NCI-H748 (cell line): ENCODE measurements around the gene RACGAP1.

Experiments used
- DNase-seq: peaks from one replicate; lab custom pipeline; 2025; ENCODE audit not compliant: unreplicated experiment; lab: John Stamatoyannopoulos, UW

RACGAP1 gene

DNA sequence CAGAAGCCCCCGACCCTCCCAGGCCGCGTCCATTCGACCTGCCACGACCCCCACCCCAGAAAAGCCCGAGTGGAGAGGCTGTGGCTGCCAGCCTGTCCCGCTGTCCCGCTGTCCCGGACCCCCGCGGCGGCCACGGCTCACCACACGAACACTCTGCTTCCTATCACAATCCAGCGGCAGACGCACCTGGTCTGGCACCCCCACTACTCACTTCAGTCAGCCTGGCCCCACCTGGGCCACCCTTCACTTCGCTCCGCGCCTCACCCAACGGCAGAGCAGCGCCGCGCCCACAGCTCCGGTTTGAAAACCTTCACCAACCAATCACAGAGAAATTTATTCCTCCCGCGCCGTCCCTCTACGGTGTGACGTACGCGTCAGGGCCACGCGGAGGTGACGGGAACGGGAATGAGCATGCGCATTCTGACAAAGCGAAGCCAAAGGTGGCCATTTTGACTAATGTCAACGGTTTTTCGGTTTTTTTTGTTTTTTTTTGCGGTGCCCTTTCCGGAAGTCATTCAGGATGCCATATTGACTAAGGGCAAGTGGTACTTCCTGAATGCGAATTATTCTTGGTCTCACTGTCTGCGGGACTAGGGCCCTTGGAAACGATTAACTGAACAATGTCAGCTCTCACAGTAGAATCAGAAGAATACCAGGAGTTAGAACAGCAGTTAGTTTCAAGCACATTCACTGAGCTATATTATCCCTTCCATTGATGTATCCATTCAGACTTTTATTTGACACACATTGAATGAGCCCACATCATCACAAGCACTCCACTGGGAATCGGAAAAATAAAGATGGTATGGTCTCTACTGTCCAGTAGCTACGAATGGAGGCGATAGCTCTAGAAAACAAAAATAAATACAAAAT, at the start of gene RACGAP1:
Gene RACGAP1, minus strand, starts transcription at position 308 of the 873 bp plus-strand sequence. CDS start 8,779 bp downstream, outside the sequence.
- peak; percentile 99 for DNase-seq

- DNase-seq: no peak
These were observed 48.4 kb upstream of the RACGAP1 start for GRCh38 chr12:50073712-50074111.

DNA sequence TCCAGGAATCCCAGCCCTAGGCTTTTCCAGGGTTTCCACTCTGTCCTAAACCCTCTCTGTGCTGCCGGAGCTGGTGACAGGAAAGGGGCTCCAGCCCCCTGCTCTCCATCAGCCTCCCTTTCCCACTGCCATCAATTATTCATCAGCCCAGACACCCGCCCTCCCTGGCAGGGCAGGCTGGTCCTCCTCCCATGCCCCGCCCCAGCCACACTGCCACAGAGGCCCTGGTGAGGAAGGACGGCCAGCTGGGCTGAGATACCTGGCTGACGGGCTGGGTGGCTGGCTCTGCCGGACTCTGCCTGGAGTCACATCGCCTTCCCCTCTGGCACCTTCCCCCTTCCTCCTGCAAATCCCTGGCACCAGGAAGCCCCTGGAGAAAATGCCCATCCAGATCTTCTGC, 47.9 kb upstream of the RACGAP1 start:
- DNase-seq: no peak

GRCh38 chr12:50072198-50072907, 47.1 kb upstream of the RACGAP1 start:
- DNase-seq: no peak

DNA sequence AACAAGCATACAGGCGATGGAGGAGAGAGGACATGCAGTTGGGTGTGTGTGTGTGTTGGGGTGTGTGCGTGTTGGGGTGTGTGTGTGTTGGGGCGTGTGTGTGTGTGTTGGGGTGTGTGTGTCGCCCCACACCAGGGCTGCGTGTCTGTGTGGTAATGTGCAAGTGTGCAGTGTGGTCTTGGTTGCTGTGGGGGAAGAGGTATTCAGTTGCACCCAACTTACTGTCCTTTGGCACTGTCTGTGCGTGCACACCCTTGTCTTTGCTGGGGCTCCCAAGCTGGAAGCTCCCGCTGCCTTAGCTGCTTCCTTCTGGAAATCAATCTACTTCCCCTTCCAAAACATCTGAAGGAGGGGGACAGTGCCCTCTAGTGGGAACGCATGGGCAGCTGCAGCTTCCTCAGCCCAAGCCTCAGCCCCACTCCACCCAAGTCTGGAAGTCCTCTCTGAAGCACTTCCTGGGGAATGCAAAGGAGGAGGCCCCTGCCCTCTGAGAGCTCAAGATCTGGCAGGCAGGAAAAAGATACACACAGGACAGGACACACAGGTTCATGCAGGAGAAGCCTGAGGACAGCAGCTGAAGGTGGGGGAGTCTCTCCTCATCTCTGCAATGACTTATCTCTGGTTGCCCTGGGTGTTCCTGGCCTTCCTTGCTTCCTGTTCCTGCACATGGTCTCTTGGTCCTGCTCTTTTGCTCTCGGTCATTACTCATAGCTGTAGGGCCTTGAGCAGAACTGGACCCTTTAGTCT, 45.2 kb upstream of the RACGAP1 start:
- peak; percentile 69 for DNase-seq

DNA sequence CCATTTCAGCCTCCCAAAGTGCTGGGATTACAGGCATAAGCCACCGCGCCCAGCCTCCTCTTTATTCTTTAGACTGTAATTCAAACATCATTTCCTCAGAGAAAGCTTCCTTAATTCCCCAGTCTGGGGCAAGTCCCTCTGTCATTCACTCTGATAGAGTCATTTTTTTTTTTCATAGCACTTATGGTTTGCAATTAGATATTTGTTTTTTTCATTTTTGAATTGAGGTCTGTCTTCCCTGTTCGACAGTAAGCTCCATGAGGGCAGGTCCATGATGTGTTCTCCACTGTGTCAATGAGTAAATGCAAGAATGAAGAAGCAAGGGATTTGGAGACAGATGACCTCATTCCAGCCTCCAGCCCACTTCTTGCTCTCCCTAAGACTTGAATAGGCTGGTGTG, 44.2 kb upstream of the RACGAP1 start:
- no peak for DNase-seq

DNA sequence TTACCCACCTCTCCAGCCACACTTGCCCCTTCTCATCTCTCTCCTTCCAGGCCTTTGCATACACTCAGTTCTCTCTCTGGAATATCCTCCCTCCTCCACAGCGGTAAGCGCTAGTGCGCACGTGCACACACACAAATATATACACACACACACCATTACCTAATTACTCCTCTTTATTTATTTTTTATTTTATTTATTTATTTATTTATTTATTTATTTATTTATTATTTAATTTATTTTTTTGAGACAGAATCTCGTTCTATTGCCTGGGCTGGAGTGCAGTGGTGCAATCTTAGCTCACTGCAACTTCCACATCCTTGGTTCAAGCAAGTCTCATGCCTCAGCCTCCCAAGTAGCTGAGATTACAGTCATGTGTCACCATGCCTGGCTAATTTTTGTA, 43.8 kb upstream of the RACGAP1 start:
- DNase-seq: no peak

- no peak for DNase-seq
These were observed 41.1 kb upstream of the RACGAP1 start for GRCh38 chr12:50066402-50066801.

DNA sequence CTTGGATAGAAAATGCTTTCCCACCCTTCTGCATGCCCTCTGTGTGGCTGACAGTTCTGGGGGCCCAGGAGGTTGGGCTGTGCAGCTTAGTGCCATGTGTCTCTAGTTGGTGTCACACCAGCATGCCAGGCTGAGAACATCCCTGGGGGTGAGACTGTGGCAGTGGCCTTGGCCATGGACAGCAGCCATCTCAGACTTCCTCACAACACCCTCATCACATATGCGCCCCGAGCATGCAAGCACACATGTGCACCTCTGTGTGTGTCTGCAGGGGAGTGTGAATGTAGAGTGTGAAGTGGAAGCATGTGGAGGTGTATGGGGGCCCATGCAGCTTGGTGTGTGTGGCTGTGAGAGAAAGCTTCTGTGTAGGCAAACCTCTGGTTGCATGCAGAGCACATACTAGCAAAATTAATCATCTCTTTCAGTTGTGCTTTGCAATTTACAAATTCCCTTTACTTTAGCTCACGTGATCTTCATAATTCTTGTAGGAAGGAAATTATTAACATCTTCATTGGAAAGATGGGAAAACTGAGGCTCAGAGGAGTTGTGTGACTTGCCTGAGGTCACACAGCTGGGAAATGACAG, 40.5 kb upstream of the RACGAP1 start:
- DNase-seq: no peak

DNA sequence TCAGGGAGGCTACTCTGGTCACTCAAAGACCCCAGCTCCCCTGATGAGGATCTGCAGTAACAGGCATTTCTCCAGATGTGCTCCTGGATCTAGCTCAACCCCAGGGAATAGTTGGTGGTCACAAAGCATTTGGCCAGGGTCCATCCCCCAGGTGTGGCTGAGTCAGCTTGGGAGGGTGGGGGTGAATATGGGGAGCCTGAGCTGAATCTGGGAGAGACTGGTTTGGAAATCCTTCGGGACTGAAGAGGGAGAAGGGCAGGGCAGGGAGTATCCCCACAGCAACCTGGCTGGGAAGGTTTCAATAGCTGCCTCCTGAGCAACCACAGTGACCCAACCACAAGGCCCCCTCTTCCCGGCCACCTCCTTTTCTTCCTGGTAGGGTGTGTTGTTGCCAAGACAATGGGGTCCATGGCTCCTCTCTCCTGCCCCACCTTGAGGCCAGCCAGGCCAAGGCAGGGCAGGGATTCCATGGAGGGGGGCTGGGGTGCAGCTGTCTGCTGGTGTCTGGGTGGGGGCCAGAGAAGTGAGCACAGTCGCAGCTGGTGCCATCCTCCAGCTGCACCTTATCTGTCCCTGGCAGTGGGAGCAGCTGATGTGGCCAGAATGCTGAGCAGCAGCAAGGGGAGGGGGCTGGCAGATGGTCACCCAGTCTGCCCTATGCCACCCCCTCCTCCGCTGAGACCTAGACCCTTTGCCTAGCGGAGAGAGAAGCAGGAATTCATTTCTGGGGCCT, 37.6 kb upstream of the RACGAP1 start:
- no peak for DNase-seq

DNA sequence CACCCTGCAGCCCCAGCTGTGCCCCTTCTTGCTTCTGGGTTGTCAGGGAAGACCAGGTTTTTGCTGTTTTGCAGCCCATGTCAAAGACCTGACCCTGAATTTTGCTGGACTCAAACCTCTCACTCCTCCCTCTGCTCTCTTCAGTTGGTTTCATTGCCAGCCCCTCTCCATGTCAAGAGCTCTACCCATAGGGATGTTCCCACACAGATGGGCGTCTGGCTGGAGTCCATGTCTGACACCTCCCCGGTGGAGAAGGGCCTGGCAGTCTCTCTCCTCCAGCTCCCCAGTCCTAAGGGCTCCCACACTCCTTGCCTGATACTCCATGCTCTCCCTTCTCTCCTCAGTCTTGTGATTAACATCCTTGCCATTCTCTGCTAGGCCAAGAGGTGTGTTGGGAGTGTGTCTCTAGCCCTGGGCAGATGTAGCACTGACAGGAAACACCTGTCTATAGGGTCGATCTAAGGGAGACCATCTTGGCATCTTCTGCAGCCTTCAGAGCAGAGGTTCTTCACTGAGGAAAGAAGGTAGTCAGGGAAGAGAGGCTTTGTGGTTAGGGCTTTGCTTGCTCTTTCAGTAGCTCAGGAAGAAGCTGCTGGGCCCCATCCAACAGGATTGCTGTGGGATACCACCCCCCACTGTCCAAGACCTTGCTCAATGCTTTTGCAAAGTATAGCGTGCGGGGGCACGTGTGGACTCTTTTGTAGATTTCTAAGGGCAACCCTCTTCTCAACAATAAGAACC, 36.8 kb upstream of the RACGAP1 start:
- no peak for DNase-seq

DNA sequence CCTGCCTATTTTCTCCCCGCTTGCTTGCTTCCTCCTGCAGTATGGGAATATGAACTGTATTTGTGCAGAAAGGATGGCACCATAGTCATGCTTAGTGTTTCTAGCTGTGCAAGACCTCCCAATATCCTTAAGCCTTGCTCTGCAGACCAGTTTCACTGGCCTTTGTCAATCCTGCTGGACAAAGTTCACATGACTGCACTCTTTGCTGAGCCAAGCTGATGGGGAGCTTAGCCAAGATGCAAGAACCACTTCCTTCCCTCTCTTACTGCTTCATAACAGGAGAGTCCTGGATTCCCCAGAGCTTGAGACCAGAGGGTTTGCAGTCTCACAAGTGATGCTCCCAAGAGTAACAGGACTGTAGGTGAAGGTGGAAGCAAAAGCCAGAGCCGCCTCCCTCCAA, 35.9 kb upstream of the RACGAP1 start:
- DNase-seq: no peak

DNA sequence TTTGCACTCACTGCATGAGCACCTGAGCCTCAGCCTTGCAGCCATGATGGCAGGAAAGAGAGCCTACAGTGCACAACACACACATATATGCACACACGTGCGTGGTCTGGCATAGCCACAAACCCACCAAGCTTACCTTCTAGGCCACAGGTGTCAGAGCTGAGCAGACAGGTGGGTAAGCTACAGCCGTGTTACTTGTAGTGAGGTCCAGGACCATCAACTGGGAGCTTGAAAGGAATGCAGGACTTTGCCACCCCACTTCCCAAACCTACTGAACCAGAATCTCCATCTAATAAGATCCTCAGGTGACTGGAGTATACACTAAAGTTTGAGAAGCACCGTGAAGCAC, 34.8 kb upstream of the RACGAP1 start:
- DNase-seq: no peak

GRCh38 chr12:50059440-50060119, 34.3 kb upstream of the RACGAP1 start:
- no peak for DNase-seq

DNA sequence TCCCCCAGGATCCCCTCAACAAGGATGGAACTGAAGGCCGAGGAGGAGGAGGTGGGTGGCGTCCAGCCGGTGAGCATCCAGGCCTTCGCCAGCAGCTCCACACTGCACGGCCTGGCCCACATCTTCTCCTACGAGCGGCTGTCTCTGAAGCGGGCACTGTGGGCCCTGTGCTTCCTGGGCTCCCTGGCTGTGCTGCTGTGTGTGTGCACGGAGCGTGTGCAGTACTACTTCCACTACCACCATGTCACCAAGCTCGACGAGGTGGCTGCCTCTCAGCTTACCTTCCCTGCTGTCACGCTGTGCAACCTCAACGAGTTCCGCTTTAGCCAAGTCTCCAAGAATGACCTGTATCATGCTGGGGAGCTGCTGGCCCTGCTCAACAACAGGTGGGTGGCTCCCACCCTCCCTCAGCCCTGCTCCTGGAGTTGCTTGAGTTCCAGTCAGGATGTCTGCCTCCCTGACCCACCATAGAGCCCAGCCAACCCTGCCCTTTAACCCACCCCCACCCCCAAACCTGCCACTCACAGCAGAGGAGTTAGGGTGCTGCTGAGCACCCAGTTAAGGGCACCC, 33.5 kb upstream of the RACGAP1 start:
- DNase-seq: no peak

DNA sequence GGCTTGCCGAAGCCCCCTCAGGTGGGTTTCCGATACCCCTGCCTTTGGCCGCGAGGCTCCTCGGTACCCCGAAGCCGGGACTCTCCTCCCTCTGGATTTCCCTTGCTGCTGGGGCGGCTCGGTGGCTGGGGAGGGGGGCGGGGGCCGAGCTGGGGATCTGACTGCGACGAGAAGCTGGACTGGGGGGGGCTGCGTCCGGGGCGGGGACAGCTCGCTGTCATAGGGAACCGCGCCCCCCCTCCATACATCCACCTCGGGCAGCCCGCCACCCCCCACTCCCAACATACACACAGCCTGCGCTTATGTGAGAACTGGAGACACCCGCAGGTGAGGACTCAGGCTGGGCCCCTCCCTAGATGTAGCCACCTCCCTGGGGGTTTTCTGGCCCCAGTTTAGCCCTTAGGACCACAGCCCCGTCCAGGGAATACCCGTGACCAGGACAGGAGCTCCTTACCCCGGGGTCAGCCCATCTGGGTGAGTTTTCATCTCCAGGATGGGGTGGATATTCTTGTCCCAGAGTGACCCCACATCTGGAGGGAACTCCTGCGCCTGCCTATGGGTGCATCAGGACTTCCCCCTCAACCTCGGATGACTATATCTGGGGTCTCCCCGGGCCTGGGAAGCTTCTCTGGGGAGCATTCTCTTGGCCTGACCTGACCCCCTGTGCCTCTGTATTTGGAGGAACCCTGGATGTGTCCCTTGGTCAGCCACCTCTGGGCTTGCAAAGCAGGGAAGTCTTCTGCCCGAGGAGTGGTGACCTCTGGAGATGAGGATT, 32.8 kb upstream of the RACGAP1 start:
- DNase-seq: no peak

DNA sequence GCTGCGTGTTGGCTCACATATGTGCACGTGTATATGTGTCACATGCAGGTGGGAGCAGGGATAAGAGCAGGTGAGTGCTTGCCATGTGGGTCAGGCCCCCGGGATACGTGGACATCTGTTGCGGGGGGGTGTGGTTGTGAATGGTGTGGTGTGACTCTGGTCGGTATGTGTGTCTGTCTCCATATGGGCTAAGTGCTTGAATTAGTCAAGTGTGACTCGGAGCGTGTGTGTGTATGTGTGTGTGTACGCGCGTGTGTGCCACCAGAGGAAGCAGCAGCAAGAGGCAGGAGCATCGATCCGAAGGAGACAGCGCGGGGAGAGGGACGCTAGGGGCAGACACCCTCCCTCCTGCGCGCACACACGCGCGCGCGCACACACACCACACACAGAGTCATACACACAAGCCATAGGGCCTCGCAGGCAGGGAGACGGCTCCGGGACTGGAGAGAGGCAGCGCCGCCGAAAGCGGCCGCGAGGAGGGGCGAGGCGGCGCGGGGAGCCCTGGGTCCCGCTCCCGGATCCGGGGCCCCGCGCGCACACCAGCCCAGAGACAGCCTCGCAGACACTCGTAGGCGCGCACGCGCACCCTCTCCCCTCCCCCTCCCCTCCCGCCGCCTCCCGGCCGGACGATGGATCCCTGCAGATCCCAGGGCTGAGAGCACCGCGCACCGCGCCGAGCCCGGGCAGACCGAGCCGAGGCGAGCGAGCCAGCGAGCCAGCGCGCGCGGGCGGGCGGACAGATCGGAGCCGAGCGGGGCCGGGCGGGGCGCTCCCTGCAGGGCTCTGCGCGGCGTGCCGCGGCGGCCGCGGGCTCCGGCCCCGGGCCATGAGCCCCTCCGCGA, 31.9 kb upstream of the RACGAP1 start, which contains the start of gene ASIC1:
Gene ASIC1, plus strand, starts transcription at position 597 of the 842 bp plus-strand sequence. CDS start 1,171 bp downstream, outside the sequence.
- peak; percentile 83 for DNase-seq
